ENCODE measurements around the gene SPARCL1.

The SPARCL1 gene

GRCh38 chr4:87541521-87541920 lies 12.3 kb upstream of the SPARCL1 start:
- no peak overlapping the region for H3K9ac ChIP-seq (ENCODE audit: low read length)
- H3K18ac ChIP-seq (ENCODE audit: low read length), result no peak overlapping the region
- H4K91ac ChIP-seq (ENCODE audit: low read depth, low read length), result no peak overlapping the region
- no CpG with 5 or more reads among the region's 4 CpGs for WGBS (ENCODE audit: extremely low coverage, insufficient coverage, insufficient read length)
- H3K27ac ChIP-seq (ENCODE audit: low read depth, low read length), result no peak overlapping the region
- H2AK5ac ChIP-seq (ENCODE audit: low read length), result no peak overlapping the region
- H3K79me1 ChIP-seq (ENCODE audit: low read length), result peaks cover under 1% of the 10 kb centered on the region
- no peak overlapping the region for H3K14ac ChIP-seq (ENCODE audit: low read length)
- no peaks in the 10 kb centered on the region for H3K4me1 ChIP-seq (ENCODE audit: control insufficient read depth in 1 of 2, insufficient read depth in 2 of 2, low read length in 2 of 2)
- no peak overlapping the region for H3K4me2 ChIP-seq (ENCODE audit: low read length)
- DNase-seq, result no peak
- H3K36me3 ChIP-seq (ENCODE audit: control insufficient read depth in 1 of 2, insufficient read depth in 2 of 2, low read length in 2 of 2), result no peaks in the 10 kb centered on the region
- H3K27me3 ChIP-seq (ENCODE audit: insufficient read depth, low read length), result no peaks in the 10 kb centered on the region
- no peak overlapping the region for H4K12ac ChIP-seq (ENCODE audit: low read depth, low read length)
- H3K4me3 ChIP-seq (ENCODE audit: low read depth, low read length), result no peak overlapping the region
- no peak overlapping the region for H3K23ac ChIP-seq (ENCODE audit: low read length)
- H3K79me2 ChIP-seq (ENCODE audit: control insufficient read depth, insufficient read depth, low read length, poor library complexity), result no peaks in the 10 kb centered on the region
- no peak overlapping the region for H2BK5ac ChIP-seq (ENCODE audit: low read depth, low read length, poor library complexity)
- no peak overlapping the region for H3K4ac ChIP-seq (ENCODE audit: low read depth, low read length)
- no peak overlapping the region for H4K8ac ChIP-seq (ENCODE audit: low read depth, low read length)
- H2AFZ ChIP-seq (ENCODE audit: insufficient read depth, low read length, poor library complexity), result no peak overlapping the region
- no peaks in the 10 kb centered on the region for H3K9me3 ChIP-seq (ENCODE audit: insufficient read depth, low read depth, low read length)
- no peak overlapping the region for H2BK12ac ChIP-seq (ENCODE audit: low read length)
- no peak overlapping the region for H2BK120ac ChIP-seq (ENCODE audit: insufficient read depth, low read length, poor library complexity)

GRCh38 chr4:87540146-87541058 lies 11.2 kb upstream of the SPARCL1 start:
- H3K4me3 ChIP-seq (ENCODE audit: low read depth, low read length), result no peak overlapping the region
- H3K27ac ChIP-seq (ENCODE audit: low read depth, low read length), result no peak overlapping the region
- WGBS (ENCODE audit: extremely low coverage, insufficient coverage, insufficient read length), result no CpG with 5 or more reads among the region's 15 CpGs
- H3K4me1 ChIP-seq (ENCODE audit: control insufficient read depth in 1 of 2, insufficient read depth in 2 of 2, low read length in 2 of 2), result peaks cover under 1% of the 10 kb centered on the region in 2 experiments
- H3K27me3 ChIP-seq (ENCODE audit: insufficient read depth, low read length), result no peaks in the 10 kb centered on the region
- no peak overlapping the region for H3K18ac ChIP-seq (ENCODE audit: low read length)
- no peaks in the 10 kb centered on the region for H3K9me3 ChIP-seq (ENCODE audit: insufficient read depth, low read depth, low read length)
- no peak overlapping the region for H4K8ac ChIP-seq (ENCODE audit: low read depth, low read length)
- peaks cover 3% of the 10 kb centered on the region for H3K79me1 ChIP-seq (ENCODE audit: low read length)
- H3K9ac ChIP-seq (ENCODE audit: low read length), result no peak overlapping the region
- no peak overlapping the region for H2AK5ac ChIP-seq (ENCODE audit: low read length)
- no peak overlapping the region for H3K4me2 ChIP-seq (ENCODE audit: low read length)
- no peak overlapping the region for H2BK12ac ChIP-seq (ENCODE audit: low read length)
- no peak overlapping the region for H2BK120ac ChIP-seq (ENCODE audit: insufficient read depth, low read length, poor library complexity)
- no peak overlapping the region for H4K91ac ChIP-seq (ENCODE audit: low read depth, low read length)
- DNase-seq, result no peak
- H3K4ac ChIP-seq (ENCODE audit: low read depth, low read length), result no peak overlapping the region
- no peak overlapping the region for H3K14ac ChIP-seq (ENCODE audit: low read length)
- no peaks in the 10 kb centered on the region for H3K79me2 ChIP-seq (ENCODE audit: control insufficient read depth, insufficient read depth, low read length, poor library complexity)
- no peak overlapping the region for H4K12ac ChIP-seq (ENCODE audit: low read depth, low read length)
- no peaks in the 10 kb centered on the region for H3K36me3 ChIP-seq (ENCODE audit: control insufficient read depth in 1 of 2, insufficient read depth in 2 of 2, low read length in 2 of 2)
- no peak overlapping the region for H3K23ac ChIP-seq (ENCODE audit: low read length)
- no peak overlapping the region for H2AFZ ChIP-seq (ENCODE audit: insufficient read depth, low read length, poor library complexity)
- H2BK5ac ChIP-seq (ENCODE audit: low read depth, low read length, poor library complexity), result no peak overlapping the region

GRCh38 chr4:87532907-87533306 lies 3.7 kb upstream of the SPARCL1 start:
- Histone ChIP-seq H4K8ac (ENCODE audit: low read depth, low read length) (no peak overlapping the region), H3K27ac (ENCODE audit: low read depth, low read length) (no peak overlapping the region), H4K91ac (ENCODE audit: low read depth, low read length) (no peak overlapping the region), H3K4me2 (ENCODE audit: low read length) (no peak overlapping the region), H3K27me3 (ENCODE audit: insufficient read depth, low read length) (no peaks in the 10 kb centered on the region), H2BK12ac (ENCODE audit: low read length) (no peak overlapping the region), H3K23ac (ENCODE audit: low read length) (no peak overlapping the region), H3K14ac (ENCODE audit: low read length) (no peak overlapping the region), H3K79me2 (ENCODE audit: control insufficient read depth, insufficient read depth, low read length, poor library complexity) (no peaks in the 10 kb centered on the region), H2BK5ac (ENCODE audit: low read depth, low read length, poor library complexity) (no peak overlapping the region), H3K4ac (ENCODE audit: low read depth, low read length) (no peak overlapping the region), H3K79me1 (ENCODE audit: low read length) (peaks cover 4% of the 10 kb centered on the region), H3K4me1 (ENCODE audit: control insufficient read depth in 1 of 2, insufficient read depth in 2 of 2, low read length in 2 of 2) (peaks cover 4 to 5% of the 10 kb centered on the region in 2 experiments), H2AFZ (ENCODE audit: insufficient read depth, low read length, poor library complexity) (no peak overlapping the region), H4K12ac (ENCODE audit: low read depth, low read length) (no peak overlapping the region), H3K36me3 (ENCODE audit: control insufficient read depth in 1 of 2, insufficient read depth in 2 of 2, low read length in 2 of 2) (no peaks in the 10 kb centered on the region), H3K9me3 (ENCODE audit: insufficient read depth, low read depth, low read length) (no peaks in the 10 kb centered on the region), H2AK5ac (ENCODE audit: low read length) (no peak overlapping the region), H2BK120ac (ENCODE audit: insufficient read depth, low read length, poor library complexity) (no peak overlapping the region), H3K18ac (ENCODE audit: low read length) (no peak overlapping the region), H3K9ac (ENCODE audit: low read length) (no peak overlapping the region), H3K4me3 (ENCODE audit: low read depth, low read length) (no peak overlapping the region)
- no peak for DNase-seq
- WGBS (ENCODE audit: extremely low coverage, insufficient coverage, insufficient read length), result no CpG with 5 or more reads among the region's 1 CpG

- H2BK120ac ChIP-seq (ENCODE audit: insufficient read depth, low read length, poor library complexity), result no peak overlapping the region
- H3K14ac ChIP-seq (ENCODE audit: low read length), result no peak overlapping the region
- H3K23ac ChIP-seq (ENCODE audit: low read length), result no peak overlapping the region
- no peak overlapping the region for H3K27ac ChIP-seq (ENCODE audit: low read depth, low read length)
- peaks cover 4% of the 10 kb centered on the region for H3K79me1 ChIP-seq (ENCODE audit: low read length)
- H3K18ac ChIP-seq (ENCODE audit: low read length), result no peak overlapping the region
- H2BK5ac ChIP-seq (ENCODE audit: low read depth, low read length, poor library complexity), result no peak overlapping the region
- no peaks in the 10 kb centered on the region for H3K27me3 ChIP-seq (ENCODE audit: insufficient read depth, low read length)
- no peak overlapping the region for H2AFZ ChIP-seq (ENCODE audit: insufficient read depth, low read length, poor library complexity)
- H3K79me2 ChIP-seq (ENCODE audit: control insufficient read depth, insufficient read depth, low read length, poor library complexity), result no peaks in the 10 kb centered on the region
- no CpG with 5 or more reads among the region's 1 CpG for WGBS (ENCODE audit: extremely low coverage, insufficient coverage, insufficient read length)
- H3K4me3 ChIP-seq (ENCODE audit: low read depth, low read length), result no peak overlapping the region
- no peaks in the 10 kb centered on the region for H3K9me3 ChIP-seq (ENCODE audit: insufficient read depth, low read depth, low read length)
- no peak overlapping the region for H4K8ac ChIP-seq (ENCODE audit: low read depth, low read length)
- H4K12ac ChIP-seq (ENCODE audit: low read depth, low read length), result no peak overlapping the region
- H2BK12ac ChIP-seq (ENCODE audit: low read length), result no peak overlapping the region
- H3K36me3 ChIP-seq (ENCODE audit: control insufficient read depth in 1 of 2, insufficient read depth in 2 of 2, low read length in 2 of 2), result no peaks in the 10 kb centered on the region
- DNase-seq, result no peak
- no peak overlapping the region for H2AK5ac ChIP-seq (ENCODE audit: low read length)
- peaks cover 4 to 5% of the 10 kb centered on the region in 2 experiments for H3K4me1 ChIP-seq (ENCODE audit: control insufficient read depth in 1 of 2, insufficient read depth in 2 of 2, low read length in 2 of 2)
- no peak overlapping the region for H4K91ac ChIP-seq (ENCODE audit: low read depth, low read length)
- no peak overlapping the region for H3K4me2 ChIP-seq (ENCODE audit: low read length)
- H3K9ac ChIP-seq (ENCODE audit: low read length), result no peak overlapping the region
- no peak overlapping the region for H3K4ac ChIP-seq (ENCODE audit: low read depth, low read length)
These were observed 2.9 kb upstream of the SPARCL1 start for GRCh38 chr4:87532109-87532508.

All from trophoblast cell (in vitro differentiated cells and primary cell).